OCI-LY1 (cell line): ENCODE measurements around the gene OSBPL1A.

Experiments used
- H2AFZ ChIP-seq: fragments of 200-600 bp; sonication (generic), shearing (Covaris generic); 2 replicates; pipeline ENCODE4 v1.6.0; 2014; ENCODE audit warnings: antibody characterized with exemption, mild to moderate bottlenecking, low read length
- H3F3A ChIP-seq: fragments of 200-600 bp; sonication (generic), shearing (Covaris generic); 2 replicates; pipeline ENCODE4 v1.6.0; 2014; ENCODE audit warnings: mild to moderate bottlenecking, antibody characterized with exemption, low read length, moderate library complexity; ENCODE audit not compliant: insufficient read depth
- H3K27ac ChIP-seq: fragments of 200-600 bp; sonication (generic); 2 replicates; pipeline ENCODE4 v1.5.1; 2014; ENCODE audit warnings: low read length, mixed run types, mild to moderate bottlenecking, low read depth; ENCODE audit not compliant: poor library complexity, severe bottlenecking
- H3K27me3 ChIP-seq: fragments of 200-600 bp; sonication (generic); 2 replicates; pipeline ENCODE4 v1.6.0; 2014; ENCODE audit warnings: antibody characterized with exemption, mild to moderate bottlenecking, low read length, moderate library complexity; ENCODE audit not compliant: insufficient read depth
- H3K36me3 ChIP-seq: fragments of 200-600 bp; sonication (generic); 2 replicates; pipeline ENCODE4 v1.6.1; 2014; ENCODE audit warnings: mild to moderate bottlenecking, antibody characterized with exemption, low read length, moderate library complexity, mixed read lengths; ENCODE audit not compliant: insufficient read depth
- H3K4me1 ChIP-seq: fragments of 200-600 bp; sonication (generic); 2 replicates; pipeline ENCODE4 v1.5.1; 2014; ENCODE audit warnings: mild to moderate bottlenecking, low read length, moderate library complexity; ENCODE audit not compliant: insufficient read depth, severe bottlenecking
- H3K4me2 ChIP-seq: fragments of 200-600 bp; sonication (generic), shearing (Covaris generic); 2 replicates; pipeline ENCODE4 v1.6.1; 2014; ENCODE audit warnings: low read length
- H3K4me3 ChIP-seq: fragments of 200-600 bp; sonication (generic); 2 replicates; pipeline ENCODE4 v1.5.1; 2014; ENCODE audit warnings: low read length, low read depth, mild to moderate bottlenecking, mixed read lengths; ENCODE audit not compliant: poor library complexity, severe bottlenecking
- H3K79me2 ChIP-seq: fragments of 200-600 bp; shearing (Covaris generic); 2 replicates; pipeline ENCODE4 v1.6.1; 2016; ENCODE audit warnings: mixed run types, low read length, mixed read lengths; ENCODE audit not compliant: insufficient read depth
- H3K9ac ChIP-seq: fragments of 200-600 bp; sonication (generic), shearing (Covaris generic); 2 replicates; pipeline ENCODE4 v1.6.1; 2014; ENCODE audit warnings: mild to moderate bottlenecking, low read length, mixed read lengths
- H3K9me2 ChIP-seq: fragments of 200-600 bp; sonication (generic), shearing (Covaris generic); 2 replicates; pipeline ENCODE4 v1.6.1; 2014; ENCODE audit warnings: low read depth, mild to moderate bottlenecking, low read length, mixed read lengths
- H3K9me3 ChIP-seq: fragments of 200-600 bp; shearing (Covaris generic); 2 replicates; pipeline ENCODE4 v1.6.1; 2014; ENCODE audit warnings: low read length, mixed read lengths
- H4K20me1 ChIP-seq: fragments of 200-600 bp; sonication (generic), shearing (Covaris generic); 2 replicates; pipeline ENCODE4 v1.6.0; 2016; ENCODE audit warnings: mild to moderate bottlenecking, low read length; ENCODE audit not compliant: insufficient read depth
- CTCF ChIP-seq: fragments of 200-600 bp; sonication (generic), shearing (Covaris generic); IDR thresholded peaks from 2 replicates; pipeline ENCODE4 v1.5.1; 2017; ENCODE audit warnings: mild to moderate bottlenecking, antibody characterized with exemption, low read length, moderate library complexity, mixed read lengths
- EZH2 ChIP-seq: fragments of 200-600 bp; sonication (generic), shearing (Covaris generic); IDR thresholded peaks from 2 replicates; pipeline ENCODE4 v1.8.0; 2017; ENCODE audit warnings: borderline replicate concordance, mixed run types, mild to moderate bottlenecking, antibody characterized with exemption, low read length, moderate library complexity, mixed read lengths

The OSBPL1A gene

DNA sequence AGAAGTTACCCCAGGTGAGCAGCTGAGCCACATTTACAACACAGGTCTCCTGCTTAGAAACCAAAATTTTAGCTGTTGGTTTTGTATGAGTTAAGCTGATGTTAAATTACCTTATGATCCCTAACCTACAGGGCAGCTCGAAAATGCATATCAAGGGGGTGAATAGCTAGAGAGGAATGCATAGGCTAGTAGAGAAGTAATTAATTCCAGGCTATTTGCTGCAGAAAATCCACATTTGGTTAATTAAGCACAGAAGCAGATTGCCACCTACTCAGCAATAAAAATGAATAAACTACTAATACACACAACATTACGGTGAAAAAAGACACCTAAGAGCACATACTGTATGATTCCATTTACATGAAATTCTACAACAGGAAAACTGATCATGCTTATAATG is 91.4 kb downstream of the OSBPL1A start:
- H3K36me3 ChIP-seq = no peaks in the 10 kb centered on the region
- TF ChIP-seq EZH2 (no peak), CTCF (no peak)

DNA sequence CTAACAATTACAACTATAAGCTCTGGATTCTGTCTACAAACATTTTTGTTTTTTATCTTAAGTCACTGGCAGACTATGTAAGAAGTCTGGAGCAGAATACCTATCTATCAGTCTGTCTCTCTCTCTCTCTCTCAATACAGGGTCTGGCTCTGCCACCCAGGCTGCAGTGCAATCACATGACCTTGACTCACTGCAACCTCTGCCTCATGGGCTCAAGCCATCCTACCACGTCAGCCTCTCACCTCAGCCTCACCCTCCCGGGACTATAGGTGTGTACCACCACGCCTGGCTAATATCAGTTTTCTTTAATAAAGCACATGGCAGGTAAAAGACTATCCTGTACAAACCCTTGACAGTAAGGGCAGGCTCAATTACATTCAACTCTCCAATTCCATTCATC is 96.9 kb downstream of the OSBPL1A start:
- TF ChIP-seq CTCF (no peak), EZH2 (no peak)
- H3K9me3 ChIP-seq = no peaks in the 10 kb centered on the region
- no peak overlapping the region for H3K4me2 ChIP-seq
- H3F3A ChIP-seq = no peaks in the 10 kb centered on the region
- H3K4me3 ChIP-seq = no peak overlapping the region
- H4K20me1 ChIP-seq = no peaks in the 10 kb centered on the region
- H3K27ac ChIP-seq = no peak overlapping the region
- no peak overlapping the region for H3K9ac ChIP-seq
- H2AFZ ChIP-seq = no peak overlapping the region
- H3K79me2 ChIP-seq = no peaks in the 10 kb centered on the region
- no peaks in the 10 kb centered on the region for H3K36me3 ChIP-seq
- no peaks in the 10 kb centered on the region for H3K9me2 ChIP-seq
- no peaks in the 10 kb centered on the region for H3K27me3 ChIP-seq
- H3K4me1 ChIP-seq = no peaks in the 10 kb centered on the region

More for the DNA sequence above, 91.4 kb downstream of the OSBPL1A start:
- H3K27me3 ChIP-seq = no peaks in the 10 kb centered on the region
- no peaks in the 10 kb centered on the region for H4K20me1 ChIP-seq
- no peaks in the 10 kb centered on the region for H3K9me3 ChIP-seq
- no peaks in the 10 kb centered on the region for H3K9me2 ChIP-seq
- H3K79me2 ChIP-seq = no peaks in the 10 kb centered on the region
- H3K9ac ChIP-seq = no peak overlapping the region
- H3K27ac ChIP-seq = no peak overlapping the region
- no peaks in the 10 kb centered on the region for H3K4me1 ChIP-seq
- H2AFZ ChIP-seq = no peak overlapping the region
- H3K4me3 ChIP-seq = no peak overlapping the region
- no peak overlapping the region for H3K4me2 ChIP-seq
- no peaks in the 10 kb centered on the region for H3F3A ChIP-seq

- Histone ChIP-seq H3K79me2 (no peaks in the 10 kb centered on the region), H3K4me2 (no peak overlapping the region), H3K4me3 (no peak overlapping the region), H3K4me1 (no peaks in the 10 kb centered on the region), H3K27me3 (no peaks in the 10 kb centered on the region), H3K9ac (no peak overlapping the region), H4K20me1 (no peaks in the 10 kb centered on the region), H3F3A (no peaks in the 10 kb centered on the region), H2AFZ (no peak overlapping the region), H3K36me3 (no peaks in the 10 kb centered on the region), H3K27ac (no peak overlapping the region), H3K9me3 (no peaks in the 10 kb centered on the region), H3K9me2 (no peaks in the 10 kb centered on the region)
- TF ChIP-seq EZH2 (no peak), CTCF (no peak)
Measured at GRCh38 chr18:24296276-24296675, 101.3 kb downstream of the OSBPL1A start.
